Activated T-cell treated with anti-CD3 and anti-CD28 coated beads, Interleukin-2, amount 50 U/mL, for 4 hours (primary cell): ENCODE results near the gene GALNT17. TPM values are rescaled to one million over a fixed set of nuclear protein-coding genes. Genes with fewer than 3 reads are reported as not detected.

Experiments
- ATAC-seq, 2 donors: fragments of 200-7000 bp; cut with Tn5 transposase; one replicate each; pipeline ENCODE4 v1.10.0; 2021
- DNase-seq: peaks from one replicate; pipeline ENCODE4 v3.0.0-alpha.2; 2020
- H3K27me3 Mint-ChIP-seq: one replicate; pipeline ENCODE4 v1.8.0; 2021; ENCODE audit warnings: low read depth, mixed read lengths
- H3K36me3 Mint-ChIP-seq: one replicate; pipeline ENCODE4 v1.8.0; 2022; ENCODE audit warnings: mixed read lengths; ENCODE audit not compliant: insufficient read depth
- H3K4me1 Mint-ChIP-seq: one replicate; pipeline ENCODE4 v1.8.0; 2021; ENCODE audit warnings: low read depth, mixed read lengths
- H3K4me3 Mint-ChIP-seq: one replicate; pipeline ENCODE4 v1.8.0; 2021; ENCODE audit warnings: mild to moderate bottlenecking, moderate library complexity, mixed read lengths
- H3K9me3 Mint-ChIP-seq: one replicate; pipeline ENCODE4 v1.8.0; 2021; ENCODE audit warnings: mixed read lengths
- total RNA-seq, 3 donors: library from RNA; stranded (reverse); gene quantifications; one replicate each; pipeline ENCODE4 v1.2.1, GENCODE V29; 2021

Gene GALNT17
- total RNA-seq, 3 donors from 2014 or later, result 0.30 TPM; not detected in 2

- ATAC-seq (no peak), DNase-seq (no peak)
- Mint-ChIP-seq H3K27me3 (peaks cover 2% of the 10 kb centered on the region), H3K4me3 (no peak overlapping the region), H3K4me1 (no peaks in the 10 kb centered on the region), H3K9me3 (no peaks in the 10 kb centered on the region), H3K36me3 (no peaks in the 10 kb centered on the region)
Observed at GRCh38 chr7:71687831-71688599, 556.1 kb downstream of the GALNT17 start.

GRCh38 chr7:71691538-71691937 lies 559.6 kb downstream of the GALNT17 start:
- Mint-ChIP-seq H3K9me3 (peaks cover under 1% of the 10 kb centered on the region), H3K4me1 (no peaks in the 10 kb centered on the region), H3K36me3 (no peaks in the 10 kb centered on the region), H3K4me3 (no peak overlapping the region), H3K27me3 (no peaks in the 10 kb centered on the region)
- DNase-seq, result no peak
- ATAC-seq, result no peak

GRCh38 chr7:71694665-71695064 lies 562.7 kb downstream of the GALNT17 start:
- ATAC-seq (no peak), DNase-seq (no peak)
- H3K36me3 Mint-ChIP-seq, result no peaks in the 10 kb centered on the region
- no peaks in the 10 kb centered on the region for H3K4me1 Mint-ChIP-seq
- H3K27me3 Mint-ChIP-seq, result no peaks in the 10 kb centered on the region
- H3K4me3 Mint-ChIP-seq, result no peak overlapping the region
- peaks cover 12% of the 10 kb centered on the region for H3K9me3 Mint-ChIP-seq

GRCh38 chr7:71695186-71695585 lies 563.2 kb downstream of the GALNT17 start:
- Mint-ChIP-seq H3K9me3 (peaks cover 12% of the 10 kb centered on the region), H3K27me3 (no peaks in the 10 kb centered on the region), H3K4me1 (no peaks in the 10 kb centered on the region), H3K4me3 (no peak overlapping the region), H3K36me3 (no peaks in the 10 kb centered on the region)
- ATAC-seq, result no peak
- no peak for DNase-seq

- H3K4me1 Mint-ChIP-seq, result no peaks in the 10 kb centered on the region
- no peaks in the 10 kb centered on the region for H3K27me3 Mint-ChIP-seq
- H3K36me3 Mint-ChIP-seq, result no peaks in the 10 kb centered on the region
- DNase-seq (no peak), ATAC-seq (no peak)
- H3K4me3 Mint-ChIP-seq, result no peak overlapping the region
- peaks cover 12% of the 10 kb centered on the region for H3K9me3 Mint-ChIP-seq
Observed at GRCh38 chr7:71696511-71696910, 564.6 kb downstream of the GALNT17 start.

GRCh38 chr7:71697400-71697799 lies 565.5 kb downstream of the GALNT17 start:
- Mint-ChIP-seq H3K9me3 (peaks cover 12% of the 10 kb centered on the region), H3K4me1 (no peaks in the 10 kb centered on the region)

GRCh38 chr7:71705217-71705616 lies 573.3 kb downstream of the GALNT17 start:
- H3K27me3 Mint-ChIP-seq, result no peaks in the 10 kb centered on the region
- no peaks in the 10 kb centered on the region for H3K36me3 Mint-ChIP-seq
- ATAC-seq (no peak), DNase-seq (no peak)
- no peaks in the 10 kb centered on the region for H3K4me1 Mint-ChIP-seq
- H3K4me3 Mint-ChIP-seq, result no peak overlapping the region
- H3K9me3 Mint-ChIP-seq, result peaks cover 14% of the 10 kb centered on the region

More at GRCh38 chr7:71697400-71697799, 565.5 kb downstream of the GALNT17 start:
- Mint-ChIP-seq H3K36me3 (no peaks in the 10 kb centered on the region), H3K27me3 (no peaks in the 10 kb centered on the region), H3K4me3 (no peak overlapping the region)
- no peak for DNase-seq
- no peak for ATAC-seq

- no peak for ATAC-seq
Observed at GRCh38 chr7:71705901-71706596, 574.1 kb downstream of the GALNT17 start.

GRCh38 chr7:71706597-71706975 lies 574.6 kb downstream of the GALNT17 start:
- no peaks in the 10 kb centered on the region for H3K36me3 Mint-ChIP-seq
- H3K4me1 Mint-ChIP-seq, result no peaks in the 10 kb centered on the region
- DNase-seq (no peak), ATAC-seq (no peak)
- H3K4me3 Mint-ChIP-seq, result no peak overlapping the region
- peaks cover 14% of the 10 kb centered on the region for H3K9me3 Mint-ChIP-seq
- H3K27me3 Mint-ChIP-seq, result no peaks in the 10 kb centered on the region

More at GRCh38 chr7:71705901-71706596, 574.1 kb downstream of the GALNT17 start:
- H3K4me1 Mint-ChIP-seq, result no peaks in the 10 kb centered on the region
- DNase-seq, result no peak
- peaks cover 14% of the 10 kb centered on the region for H3K9me3 Mint-ChIP-seq
- no peaks in the 10 kb centered on the region for H3K27me3 Mint-ChIP-seq
- H3K36me3 Mint-ChIP-seq, result no peaks in the 10 kb centered on the region
- no peak overlapping the region for H3K4me3 Mint-ChIP-seq

GRCh38 chr7:71707041-71707440 lies 575.1 kb downstream of the GALNT17 start:
- Mint-ChIP-seq H3K4me1 (no peaks in the 10 kb centered on the region), H3K4me3 (no peak overlapping the region), H3K9me3 (peaks cover 14% of the 10 kb centered on the region), H3K36me3 (no peaks in the 10 kb centered on the region), H3K27me3 (no peaks in the 10 kb centered on the region)
- DNase-seq (no peak), ATAC-seq (no peak)

GRCh38 chr7:71708710-71709109 lies 576.8 kb downstream of the GALNT17 start:
- no peak for DNase-seq
- no peak overlapping the region for H3K4me3 Mint-ChIP-seq
- ATAC-seq, result no peak
- no peaks in the 10 kb centered on the region for H3K36me3 Mint-ChIP-seq
- H3K9me3 Mint-ChIP-seq, result peaks cover 14% of the 10 kb centered on the region
- H3K27me3 Mint-ChIP-seq, result no peaks in the 10 kb centered on the region
- no peaks in the 10 kb centered on the region for H3K4me1 Mint-ChIP-seq

- no peaks in the 10 kb centered on the region for H3K36me3 Mint-ChIP-seq
- DNase-seq, result no peak
- no peak for ATAC-seq
Observed at GRCh38 chr7:71710442-71710841, 578.5 kb downstream of the GALNT17 start.

GRCh38 chr7:71712653-71713180 lies 580.8 kb downstream of the GALNT17 start:
- Mint-ChIP-seq H3K4me3 (no peak overlapping the region), H3K27me3 (peaks cover 3% of the 10 kb centered on the region), H3K9me3 (peaks cover 9% of the 10 kb centered on the region), H3K4me1 (no peaks in the 10 kb centered on the region), H3K36me3 (no peaks in the 10 kb centered on the region)
- ATAC-seq (no peak), DNase-seq (no peak)

More at GRCh38 chr7:71710442-71710841, 578.5 kb downstream of the GALNT17 start:
- peaks cover 12% of the 10 kb centered on the region for H3K9me3 Mint-ChIP-seq
- peaks cover 3% of the 10 kb centered on the region for H3K27me3 Mint-ChIP-seq
- no peak overlapping the region for H3K4me3 Mint-ChIP-seq
- no peaks in the 10 kb centered on the region for H3K4me1 Mint-ChIP-seq

GRCh38 chr7:71716690-71717089 lies 584.7 kb downstream of the GALNT17 start:
- no peaks in the 10 kb centered on the region for H3K9me3 Mint-ChIP-seq
- peaks cover 3% of the 10 kb centered on the region for H3K27me3 Mint-ChIP-seq
- no peak for ATAC-seq
- no peak for DNase-seq
- no peaks in the 10 kb centered on the region for H3K36me3 Mint-ChIP-seq
- H3K4me3 Mint-ChIP-seq, result no peak overlapping the region
- no peaks in the 10 kb centered on the region for H3K4me1 Mint-ChIP-seq

GRCh38 chr7:71718563-71718962 lies 586.6 kb downstream of the GALNT17 start:
- Mint-ChIP-seq H3K27me3 (peaks cover 3% of the 10 kb centered on the region), H3K4me3 (no peak overlapping the region), H3K36me3 (no peaks in the 10 kb centered on the region), H3K9me3 (no peaks in the 10 kb centered on the region), H3K4me1 (no peaks in the 10 kb centered on the region)
- DNase-seq (no peak), ATAC-seq (no peak)
